GM12872 (cell line): Measurements from ENCODE around the gene PRPF40A.

ENCODE experiments used
- CTCF ChIP-seq: IDR thresholded peaks from 3 replicates; pipeline ENCODE4 v1.5.1; 2011; ENCODE audit warnings: low read depth, mild to moderate bottlenecking, low read length, moderate library complexity; ENCODE audit not compliant: insufficient read depth

PRPF40A gene

GRCh38 chr2:152718909-152719645 lies 1.8 kb upstream of the PRPF40A start:
- TF ChIP-seq CTCF: no peak

- TF ChIP-seq CTCF: no peak
Measured at GRCh38 chr2:152718076-152718908, 1.0 kb upstream of the PRPF40A start, which contains the start of gene ARL6IP6. ARL6IP6 (plus strand) TSS chr2:152718620; CDS start chr2:152718625, 5 bp downstream.

- TF ChIP-seq CTCF: no peak
Measured at GRCh38 chr2:152716805-152717227, 445 bp downstream of the PRPF40A start.

GRCh38 chr2:152715854-152716428 lies 1.3 kb downstream of the PRPF40A start:
- TF ChIP-seq CTCF: peak; percentile 61

- no peak for TF ChIP-seq CTCF
Measured at GRCh38 chr2:152715112-152715511, 2.1 kb downstream of the PRPF40A start.

- TF ChIP-seq CTCF: no peak
Measured at GRCh38 chr2:152710713-152711112, 6.5 kb downstream of the PRPF40A start.

- no peak for TF ChIP-seq CTCF
Measured at GRCh38 chr2:152708742-152709141, 8.5 kb downstream of the PRPF40A start.
